Stimulated activated CD8-positive, alpha-beta memory T cell treated with anti-CD3 and anti-CD28 coated beads, Interleukin-7, amount 100 ng/mL, for 48 hours (primary cell): ENCODE measurements around the gene WNT9B.
"Not testable (repeated sequence)": the region's sequence is repeated elsewhere in the genome, so short reads cannot be mapped to it uniquely, and the experiment has no call there.

Experiments used
- DNase-seq, 2 donors: peaks; one replicate each; pipeline ENCODE4 v3.0.0-alpha.2; 2020; ENCODE audit warnings: low read depth in 1 of 2; ENCODE audit errors: extremely low read depth in 1 of 2

The WNT9B gene

GRCh38 chr17:46821482-46822387, 29.6 kb upstream of the WNT9B start:
- no peak for DNase-seq

GRCh38 chr17:46822388-46822921, 28.9 kb upstream of the WNT9B start:
- no peak for DNase-seq

GRCh38 chr17:46823657-46824056, 27.7 kb upstream of the WNT9B start:
- DNase-seq = no peak

DNA sequence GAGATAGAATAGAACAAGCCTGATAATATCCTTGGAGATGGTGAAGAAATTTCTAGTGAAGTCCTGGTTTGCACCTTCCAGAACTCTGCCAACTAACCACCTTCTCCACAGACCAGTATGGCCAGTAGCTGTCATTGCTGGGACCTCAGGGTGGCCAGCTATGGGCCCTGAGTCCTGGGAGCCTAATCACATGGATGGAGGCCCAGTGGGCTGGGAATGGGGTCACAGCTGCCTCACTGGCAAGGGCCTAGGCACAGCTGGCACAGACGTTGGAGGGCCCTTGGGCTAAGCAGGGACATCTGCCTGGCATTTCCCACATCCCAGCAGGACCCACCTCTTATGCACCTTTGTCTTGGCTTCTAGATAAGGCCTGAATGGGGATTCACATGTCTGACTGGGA, 25.3 kb upstream of the WNT9B start:
- no peak for DNase-seq

DNA sequence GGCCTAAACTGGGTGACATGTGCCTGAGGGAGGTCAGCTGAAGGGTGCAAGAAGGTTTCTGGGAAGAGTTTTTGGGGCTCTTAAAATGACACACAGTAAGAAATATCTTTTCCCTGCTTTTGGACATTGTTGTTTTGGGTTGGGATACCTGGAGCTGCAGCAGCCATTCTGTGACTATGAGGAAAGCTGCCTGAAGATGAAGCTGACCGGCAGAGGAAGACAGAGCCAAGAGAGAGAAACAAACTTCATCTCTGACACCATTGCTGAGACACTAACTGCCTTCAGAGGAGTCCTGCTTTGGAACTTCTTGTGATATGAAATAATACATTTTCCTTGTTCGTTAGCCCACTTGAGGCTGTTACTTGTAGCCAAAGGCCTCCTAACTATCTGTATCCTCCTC, 24.1 kb upstream of the WNT9B start:
- DNase-seq = no peak

GRCh38 chr17:46831573-46832330, 19.6 kb upstream of the WNT9B start:
- no peak for DNase-seq

- no peak for DNase-seq
Measured at GRCh38 chr17:46832331-46832821, 19.0 kb upstream of the WNT9B start.

DNA sequence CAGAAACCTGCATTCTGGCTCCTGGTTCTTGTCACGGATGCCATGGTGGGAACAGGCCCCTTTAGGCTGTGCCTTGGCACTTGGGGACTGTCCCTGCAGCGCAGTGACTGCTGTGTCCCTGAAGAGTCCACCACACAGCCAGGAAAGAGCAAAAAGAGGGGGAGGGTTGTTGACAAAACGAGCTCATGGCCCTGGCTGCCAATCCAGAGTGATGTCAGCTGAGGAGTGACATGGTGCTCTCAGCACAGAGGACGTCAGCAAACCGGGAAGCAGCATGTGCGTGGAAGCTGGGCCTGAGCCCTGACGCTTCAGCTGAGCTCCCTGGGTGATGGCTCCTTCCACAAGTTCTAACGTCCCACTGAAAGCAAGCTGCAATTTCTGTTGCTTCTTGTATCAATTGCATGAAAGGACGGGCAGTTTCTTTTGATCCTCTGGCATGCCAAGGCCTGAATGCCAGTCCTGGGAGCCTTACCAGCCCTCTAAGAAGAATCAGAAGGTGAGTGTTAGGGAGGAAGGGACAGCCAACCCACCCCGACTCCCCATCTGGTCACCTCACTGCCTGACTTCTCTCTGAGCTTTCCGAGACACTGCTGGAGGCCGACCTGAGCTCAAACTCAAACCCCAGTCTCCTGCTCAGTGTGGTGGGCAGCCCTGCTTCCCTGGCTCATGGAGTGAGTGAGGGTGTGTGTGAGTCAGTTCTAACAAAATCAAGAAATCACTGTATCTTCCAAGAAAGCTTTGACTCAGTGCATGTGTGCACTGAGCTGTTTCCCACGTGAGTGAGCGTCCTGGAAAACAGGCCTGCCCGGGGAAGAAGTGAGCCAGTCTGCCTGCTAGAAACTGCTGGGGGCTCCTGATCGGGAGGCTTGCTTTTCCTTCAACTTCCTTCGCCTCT, 18.2 kb upstream of the WNT9B start:
- DNase-seq = no peak

- no peak for DNase-seq
Measured at GRCh38 chr17:46833840-46834208, 17.6 kb upstream of the WNT9B start.

DNA sequence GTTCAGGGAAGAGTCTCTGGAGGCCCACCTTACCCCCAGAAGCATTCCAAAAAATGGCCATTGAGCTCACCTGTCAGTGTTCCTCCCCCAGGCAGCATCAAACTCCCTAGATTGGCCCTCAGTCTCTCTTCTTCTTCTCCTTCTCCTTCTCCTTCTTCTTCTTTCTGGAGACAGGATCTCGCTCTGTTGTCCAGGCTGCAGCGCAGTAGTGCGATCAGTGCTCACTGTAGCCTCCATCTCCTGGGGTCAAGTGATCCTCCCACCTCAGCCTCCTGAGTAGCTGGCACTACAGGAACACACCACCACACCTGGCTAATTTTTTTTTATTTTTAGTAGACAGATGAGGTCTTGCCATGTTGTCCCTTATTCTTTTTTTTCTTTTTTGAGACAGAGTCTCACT, 16.5 kb upstream of the WNT9B start:
- no peak for DNase-seq

DNA sequence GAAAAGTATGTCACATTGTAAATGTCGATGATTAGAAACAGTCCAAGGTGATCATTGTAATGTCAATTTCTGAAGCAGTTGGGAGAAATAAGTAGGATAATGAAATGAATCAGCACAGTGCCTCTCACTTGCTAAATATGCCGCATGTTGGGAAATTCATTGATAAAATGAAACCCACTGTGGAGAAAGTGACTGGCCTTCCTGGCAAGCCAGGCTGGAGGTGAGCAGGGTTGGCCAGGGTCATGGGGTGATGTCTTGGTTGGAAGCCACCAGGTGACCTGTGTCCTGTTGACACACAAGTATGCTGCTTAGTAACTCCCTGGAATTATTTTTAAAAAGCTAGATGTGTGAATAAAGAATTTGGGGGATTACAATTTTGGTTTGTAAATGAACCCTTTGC, 14.9 kb upstream of the WNT9B start:
- no peak for DNase-seq

DNA sequence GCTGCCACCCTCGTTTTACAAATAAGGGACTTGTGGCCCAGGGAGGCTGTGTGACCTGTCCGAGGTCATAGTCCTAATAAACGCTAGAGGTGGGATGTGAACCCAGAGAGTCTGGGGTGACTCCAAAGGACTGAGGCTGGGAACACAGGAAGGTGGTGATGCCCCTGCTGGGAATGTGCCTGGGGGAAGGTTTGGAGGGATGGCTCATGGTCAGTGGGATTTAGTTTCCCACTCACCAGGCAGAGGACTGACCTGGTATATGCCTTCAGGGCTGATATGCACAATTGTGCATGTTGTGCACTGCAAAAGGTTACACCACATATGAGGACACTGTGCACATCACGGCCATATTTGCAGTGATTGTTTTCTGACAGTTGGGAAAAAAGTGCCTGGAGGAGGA, 13.9 kb upstream of the WNT9B start:
- DNase-seq = no peak

DNA sequence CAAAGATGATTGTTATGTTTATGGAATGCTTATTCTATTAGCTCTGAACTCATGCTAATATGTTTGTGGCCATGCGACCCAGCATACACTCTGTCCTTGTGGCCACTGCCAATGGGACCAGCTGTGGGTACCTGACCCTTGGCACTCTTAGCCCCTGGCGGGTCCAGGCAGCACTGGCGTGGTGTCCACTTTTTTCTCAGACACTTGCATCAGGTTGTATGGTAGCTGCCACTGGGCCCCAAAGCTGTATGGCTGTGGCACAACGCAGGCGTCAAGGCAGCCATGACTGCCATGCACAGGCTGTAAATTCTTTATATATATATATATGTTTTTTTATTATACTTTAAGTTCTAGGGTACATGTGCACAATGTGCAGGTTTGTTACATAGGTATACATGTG, 12.2 kb upstream of the WNT9B start:
- no peak for DNase-seq

DNA sequence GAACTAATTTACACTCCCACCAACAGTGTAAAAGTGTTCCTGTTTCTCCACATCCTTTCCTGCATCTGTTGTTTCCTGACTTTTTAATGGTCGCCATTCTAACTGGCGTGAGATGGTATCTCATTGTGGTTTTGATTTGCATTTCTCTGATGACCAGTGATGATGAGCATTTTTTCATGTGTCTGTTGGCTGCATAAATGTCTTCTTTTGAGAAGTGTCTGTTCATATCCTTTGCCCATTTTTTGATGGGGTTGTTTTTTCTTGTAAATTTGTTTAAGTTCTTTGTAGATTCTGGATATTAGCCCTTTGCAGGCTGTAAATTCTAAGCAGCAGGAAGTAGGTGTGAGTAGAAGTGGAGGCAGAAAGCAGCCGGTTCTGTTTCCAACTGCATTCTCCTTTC, 10.8 kb upstream of the WNT9B start:
- DNase-seq = not testable (repeated sequence)

- no peak for DNase-seq
Measured at GRCh38 chr17:46841561-46842379, 9.6 kb upstream of the WNT9B start.

GRCh38 chr17:46842835-46843234, 8.5 kb upstream of the WNT9B start:
- DNase-seq = no peak

- DNase-seq = no peak
Measured at GRCh38 chr17:46847204-46848191, 3.9 kb upstream of the WNT9B start.

DNA sequence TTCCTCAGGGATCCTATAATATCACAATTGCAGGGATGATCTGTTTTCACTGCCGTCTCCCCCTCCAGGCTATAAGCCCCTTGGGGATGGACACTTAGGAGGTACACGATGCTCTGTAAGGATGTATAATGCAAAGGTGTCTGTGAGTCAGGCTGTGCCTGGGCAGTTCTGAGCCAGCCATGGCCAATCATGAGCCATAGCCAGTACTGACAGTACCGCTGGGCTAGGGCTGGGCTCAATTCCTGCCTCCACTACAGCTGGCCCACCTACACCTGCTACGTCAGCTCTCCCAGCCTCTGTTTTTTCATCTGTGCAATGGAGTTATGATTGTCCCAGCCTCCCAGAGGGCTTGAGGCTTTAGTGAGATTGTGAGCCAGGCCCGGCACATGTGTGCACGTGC, 2.8 kb upstream of the WNT9B start:
- DNase-seq = no peak

- no peak for DNase-seq
Measured at GRCh38 chr17:46850688-46851028, 725 bp upstream of the WNT9B start.
